HCT116 (cell line): ENCODE measurements around the gene SHC1. TPM values are rescaled to one million over a fixed set of nuclear protein-coding genes. Genes with fewer than 3 reads are reported as not detected.

Experiments used
- ATAC-seq: fragments of 200-7000 bp; cut with Tn5 transposase; 2 replicates; pipeline ENCODE4 v1.9.1; 2020; ENCODE audit warnings: mild to moderate bottlenecking, moderate library complexity
- BruUV-seq: library from RNA; stranded (reverse); fragments of 400-500 nt; replicated peaks from 2 replicates; lab custom pipeline; 2021; lab: Mats Ljungman, UMichigan
- CTCF ChIA-PET: fragments of 300-600 bp; sonication (Branson Sonifier 250); formaldehyde crosslinking; loops from one replicate; lab custom pipeline; 2021; ENCODE audit warnings: antibody characterized with exemption; lab: Charles Lee
- POLR2A ChIA-PET: fragments of 300-600, 350-600 bp; sonication (Branson Sonifier 250); formaldehyde crosslinking; loops from one replicate; lab custom pipeline; 2021; ENCODE audit warnings: antibody characterized with exemption; lab: Charles Lee
- RAD21 ChIA-PET, 2 experiments: fragments of 300-600 bp; sonication (Branson Sonifier 250); formaldehyde crosslinking; loops; one replicate each; lab custom pipeline; 2023; ENCODE audit warnings: low total read pairs in 2 of 2; ENCODE audit not compliant: uncharacterized antibody in 2 of 2, unreplicated experiment in 2 of 2, low non-redundant PET in 1 of 2; lab: Charles Lee
- DNase-seq: peaks from one replicate; pipeline ENCODE4 v3.0.0-alpha.2; 2010; ENCODE audit warnings: low read depth, low spot score
- H2AFZ ChIP-seq: fragments of 200-600 bp; shearing (Covaris generic), sonication (generic); 2 replicates; pipeline ENCODE4 v1.6.1; 2017; ENCODE audit warnings: low read depth, mixed run types, mixed read lengths, antibody characterized with exemption, low read length; ENCODE audit not compliant: poor library complexity, severe bottlenecking
- H3K27ac ChIP-seq: 2 replicates; pipeline ENCODE4 v1.5.1; 2012; ENCODE audit warnings: low read depth, low read length
- H3K27me3 ChIP-seq: fragments of 200-600 bp; sonication (generic); 2 replicates; pipeline ENCODE4 v1.6.1; 2016; ENCODE audit warnings: mixed run types, low read length, mixed read lengths; ENCODE audit not compliant: insufficient read depth
- H3K36me3 ChIP-seq, 2 experiments: fragments of 200-500 bp in 1 of 2; fragments of 200-600 bp in 1 of 2; sonication (Bioruptor generic) in 1 of 2; sonication (generic) in 1 of 2; 2 replicates each; pipeline versions ENCODE4 v1.5.1 to v1.6.1; 2014 to 2016; ENCODE audit warnings: low read length in 2 of 2, inconsistent platforms in 1 of 2, mixed read lengths in 1 of 2, mixed run types in 1 of 2; ENCODE audit not compliant: insufficient read depth in 2 of 2, control insufficient read depth in 1 of 2
- H3K4me1 ChIP-seq, 2 experiments: fragments of 200-600 bp in 1 of 2; sonication (generic) in 1 of 2; 2 replicates each; pipeline versions ENCODE4 v1.5.1 to v1.6.1; 2012 to 2017; ENCODE audit warnings: low read length in 2 of 2, inconsistent platforms in 1 of 2, mild to moderate bottlenecking in 1 of 2, mixed read lengths in 1 of 2, mixed run types in 1 of 2, moderate library complexity in 1 of 2; ENCODE audit not compliant: insufficient read depth in 2 of 2, control insufficient read depth in 1 of 2
- H3K4me2 ChIP-seq: fragments of 200-600 bp; sonication (generic); 2 replicates; pipeline ENCODE4 v1.6.1; 2017; ENCODE audit warnings: mixed run types, low read length, mixed read lengths
- H3K4me3 ChIP-seq, 2 experiments: fragments of 200-600 bp in 1 of 2; sonication (generic) in 1 of 2; replicated peaks in 1 of 2; 2 replicates each; pipeline ENCODE4 v1.5.1; 2011 to 2016; ENCODE audit warnings: low read length in 2 of 2, control low read depth in 1 of 2, low read depth in 1 of 2, mild to moderate bottlenecking in 1 of 2, mixed read lengths in 1 of 2, mixed run types in 1 of 2
- H3K79me2 ChIP-seq: fragments of 200-600 bp; sonication (generic); 2 replicates; pipeline ENCODE4 v1.6.1; 2017; ENCODE audit warnings: mild to moderate bottlenecking, mixed run types, low read length, moderate library complexity, mixed read lengths; ENCODE audit not compliant: insufficient read depth
- H3K9ac ChIP-seq: fragments of 200-600 bp; sonication (generic); 2 replicates; pipeline ENCODE4 v1.6.1; 2016; ENCODE audit warnings: low read length, mixed read lengths
- H3K9me2 ChIP-seq: fragments of 200-600 bp; sonication (generic), shearing (Covaris generic); 2 replicates; pipeline ENCODE4 v1.6.1; 2017; ENCODE audit warnings: mixed run types, mild to moderate bottlenecking, moderate library complexity; ENCODE audit not compliant: insufficient read depth
- H3K9me3 ChIP-seq, 2 experiments: fragments of 200-500 bp in 1 of 2; fragments of 200-600 bp in 1 of 2; sonication (Bioruptor generic) in 1 of 2; sonication (generic) in 1 of 2; 2 replicates each; pipeline ENCODE4 v1.6.1; 2014 to 2017; ENCODE audit warnings: low read length in 2 of 2, mixed read lengths in 2 of 2, inconsistent platforms in 1 of 2, low read depth in 1 of 2, mild to moderate bottlenecking in 1 of 2, mixed run types in 1 of 2, moderate library complexity in 1 of 2; ENCODE audit not compliant: control insufficient read depth in 1 of 2, insufficient read depth in 1 of 2
- H4K20me1 ChIP-seq: fragments of 200-600 bp; sonication (generic), shearing (Covaris generic); 2 replicates; pipeline ENCODE4 v1.6.1; 2017; ENCODE audit warnings: mixed run types, mild to moderate bottlenecking, moderate library complexity; ENCODE audit not compliant: insufficient read depth
- CBX3 ChIP-seq: IDR thresholded peaks from 2 replicates; pipeline ENCODE4 v1.6.1; 2012; ENCODE audit warnings: low read depth
- EZH2 ChIP-seq: fragments of 200-600 bp; sonication (generic); IDR thresholded peaks from 2 replicates; pipeline ENCODE4 v1.6.1; 2017; ENCODE audit warnings: antibody characterized with exemption, mixed run types
- FOSL1 ChIP-seq: IDR thresholded peaks from 2 replicates; pipeline ENCODE4 v1.6.1; 2012; ENCODE audit warnings: low read depth
- JUND ChIP-seq: IDR thresholded peaks from 2 replicates; pipeline ENCODE4 v1.6.1; 2012
- POLR2A ChIP-seq: IDR thresholded peaks from 2 replicates; pipeline ENCODE4 v1.7.0; 2011; ENCODE audit warnings: borderline replicate concordance; ENCODE audit not compliant: insufficient read depth, insufficient read length; ENCODE audit errors: extremely low read depth
- SIN3A ChIP-seq: IDR thresholded peaks from 2 replicates; pipeline ENCODE4 v1.6.1; 2012; ENCODE audit warnings: low read depth
- SP1 ChIP-seq: IDR thresholded peaks from 2 replicates; pipeline ENCODE4 v1.6.1; 2012; ENCODE audit warnings: low read depth
- SRF ChIP-seq: IDR thresholded peaks from 2 replicates; pipeline ENCODE4 v1.6.1; 2012; ENCODE audit warnings: low read depth
- TCF7L2 ChIP-seq: IDR thresholded peaks from 2 replicates; pipeline ENCODE4 v1.7.0; 2011; ENCODE audit warnings: borderline replicate concordance, inconsistent platforms; ENCODE audit not compliant: insufficient read depth, insufficient read length; ENCODE audit errors: extremely low read depth
- YY1 ChIP-seq: IDR thresholded peaks from 2 replicates; pipeline ENCODE4 v1.6.1; 2011; ENCODE audit warnings: low read length, low read depth, moderate library complexity, mild to moderate bottlenecking; ENCODE audit not compliant: insufficient replicate concordance; ENCODE audit errors: extremely low read depth
- ZFX ChIP-seq: fragments of 450-650 bp; IDR thresholded peaks from 2 replicates; pipeline ENCODE4 v1.6.1; 2017
- ZNF274 ChIP-seq: fragments of 200-500 bp; sonication (Bioruptor generic); IDR thresholded peaks from 2 replicates; pipeline ENCODE4 v1.6.1; 2014; ENCODE audit warnings: mild to moderate bottlenecking, low read depth, low read length, inconsistent platforms
- intact Hi-C: fragments of 100-400 bp; cut with micrococcal nuclease; formaldehyde crosslinking; loops from 2 replicates; pipeline ENCODE4 v1.10.0; 2022
- total RNA-seq: library from RNA; stranded (reverse); gene quantifications from one replicate; pipeline ENCODE4 v1.2.1, GENCODE V29; 2021; ENCODE audit not compliant: unreplicated experiment
- TF ChIP-seq, protein P1 (sequence below): IDR thresholded peaks from 2 replicates; pipeline ENCODE4 v1.6.1; 2012; ENCODE audit warnings: low read depth
- TF ChIP-seq, protein P2 (sequence below): IDR thresholded peaks from 2 replicates; pipeline ENCODE4 v1.6.1; 2012

SHC1 gene
- total RNA-seq, 1 experiment from 2014 or later, result 148 TPM

DNA sequence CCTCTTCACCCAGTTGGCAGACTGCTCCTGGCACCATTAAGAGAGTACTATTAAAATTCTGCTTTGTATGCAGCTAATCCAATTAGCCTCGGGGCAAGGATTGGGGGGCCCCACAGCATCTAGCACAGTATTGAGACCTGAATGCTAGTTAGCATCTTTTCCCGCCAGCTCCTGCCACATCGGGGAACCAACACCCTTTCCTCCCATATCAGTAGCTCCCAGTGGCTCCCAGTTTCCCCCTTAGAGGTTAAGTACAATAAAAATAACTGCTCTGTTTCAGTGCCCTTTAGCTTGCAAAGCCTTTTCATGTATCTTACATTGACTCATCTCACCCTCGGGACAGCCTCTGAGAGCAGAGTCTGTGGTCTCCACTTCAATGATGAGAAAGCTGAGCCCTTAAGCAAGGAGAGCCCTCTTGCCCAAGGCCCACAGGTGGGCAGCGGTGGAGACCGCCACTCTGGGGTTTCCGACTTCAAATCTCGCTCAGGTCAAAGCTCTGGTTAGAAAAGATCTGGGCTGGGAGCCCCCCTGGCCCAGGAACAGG lies 29.8 kb downstream of the SHC1 start:
- Histone ChIP-seq H3K36me3 (no peaks in the 10 kb centered on the region), H3K9ac (no peak overlapping the region), H3K4me1 (peaks cover 12 to 41% of the 10 kb centered on the region in 2 experiments), H3K27me3 (no peaks in the 10 kb centered on the region), H3K4me2 (no peak overlapping the region), H3K9me3 (no peaks in the 10 kb centered on the region), H3K79me2 (no peaks in the 10 kb centered on the region), H2AFZ (no peak overlapping the region), H4K20me1 (no peaks in the 10 kb centered on the region), H3K4me3 (no peak overlapping the region), H3K27ac (no peak overlapping the region), H3K9me2 (no peaks in the 10 kb centered on the region)
- ChIA-PET RAD21 (no interaction called here), CTCF (interaction anchor here (1.1 to 1.5 kb wide), 2 partner anchors 271 to 381 kb away, joined by 3 read pairs; no protein-coding TSS in a partner anchor), POLR2A (interaction anchor here (0.8 kb wide), 1 partner anchor 9 kb away, joined by 3 read pairs; no protein-coding TSS in a partner anchor)
- BruUV-seq, result no TSS peak
- intact Hi-C loops, result no loop called here
- DNase-seq, result no peak
- TF ChIP-seq SIN3A (no peak), ZNF274 (no peak), JUND (no peak), POLR2A (no peak), YY1 (no peak), EZH2 (no peak), FOSL1 (no peak), SP1 (no peak), ZFX (no peak), SRF (no peak), CBX3 (no peak), TCF7L2 (no peak)
- TF ChIP-seq, protein P1, sequence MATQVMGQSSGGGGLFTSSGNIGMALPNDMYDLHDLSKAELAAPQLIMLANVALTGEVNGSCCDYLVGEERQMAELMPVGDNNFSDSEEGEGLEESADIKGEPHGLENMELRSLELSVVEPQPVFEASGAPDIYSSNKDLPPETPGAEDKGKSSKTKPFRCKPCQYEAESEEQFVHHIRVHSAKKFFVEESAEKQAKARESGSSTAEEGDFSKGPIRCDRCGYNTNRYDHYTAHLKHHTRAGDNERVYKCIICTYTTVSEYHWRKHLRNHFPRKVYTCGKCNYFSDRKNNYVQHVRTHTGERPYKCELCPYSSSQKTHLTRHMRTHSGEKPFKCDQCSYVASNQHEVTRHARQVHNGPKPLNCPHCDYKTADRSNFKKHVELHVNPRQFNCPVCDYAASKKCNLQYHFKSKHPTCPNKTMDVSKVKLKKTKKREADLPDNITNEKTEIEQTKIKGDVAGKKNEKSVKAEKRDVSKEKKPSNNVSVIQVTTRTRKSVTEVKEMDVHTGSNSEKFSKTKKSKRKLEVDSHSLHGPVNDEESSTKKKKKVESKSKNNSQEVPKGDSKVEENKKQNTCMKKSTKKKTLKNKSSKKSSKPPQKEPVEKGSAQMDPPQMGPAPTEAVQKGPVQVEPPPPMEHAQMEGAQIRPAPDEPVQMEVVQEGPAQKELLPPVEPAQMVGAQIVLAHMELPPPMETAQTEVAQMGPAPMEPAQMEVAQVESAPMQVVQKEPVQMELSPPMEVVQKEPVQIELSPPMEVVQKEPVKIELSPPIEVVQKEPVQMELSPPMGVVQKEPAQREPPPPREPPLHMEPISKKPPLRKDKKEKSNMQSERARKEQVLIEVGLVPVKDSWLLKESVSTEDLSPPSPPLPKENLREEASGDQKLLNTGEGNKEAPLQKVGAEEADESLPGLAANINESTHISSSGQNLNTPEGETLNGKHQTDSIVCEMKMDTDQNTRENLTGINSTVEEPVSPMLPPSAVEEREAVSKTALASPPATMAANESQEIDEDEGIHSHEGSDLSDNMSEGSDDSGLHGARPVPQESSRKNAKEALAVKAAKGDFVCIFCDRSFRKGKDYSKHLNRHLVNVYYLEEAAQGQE, result no peak
- TF ChIP-seq, protein P2, sequence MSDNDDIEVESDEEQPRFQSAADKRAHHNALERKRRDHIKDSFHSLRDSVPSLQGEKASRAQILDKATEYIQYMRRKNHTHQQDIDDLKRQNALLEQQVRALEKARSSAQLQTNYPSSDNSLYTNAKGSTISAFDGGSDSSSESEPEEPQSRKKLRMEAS, result no peak
- ATAC-seq, result no peak
